CD14-positive monocyte (primary cell): Measurements from ENCODE around the gene HSPA12A. TPM values are rescaled to one million over a fixed set of nuclear protein-coding genes. Genes with fewer than 3 reads are reported as not detected.

Experiments
- DNase-seq, 3 donors: peaks; one replicate each; pipeline ENCODE4 v3.0.0-alpha.2; 2011 to 2022
- H2AFZ ChIP-seq: 2 replicates; pipeline ENCODE4 v1.6.0; 2012; ENCODE audit warnings: mild to moderate bottlenecking, low read depth, low read length, inconsistent platforms; ENCODE audit not compliant: insufficient read depth, poor library complexity, severe bottlenecking
- H3K27ac ChIP-seq, 2 donors: 1 replicate in 1 of 2; 2 replicates in 1 of 2; pipeline ENCODE4 v1.5.1; 2012 to 2013; ENCODE audit warnings: low read length in 2 of 2, control low read depth in 1 of 2, inconsistent platforms in 1 of 2, low read depth in 1 of 2, mild to moderate bottlenecking in 1 of 2
- H3K27me3 ChIP-seq, 2 donors: one replicate each; pipeline versions ENCODE4 v1.6.0 to v1.6.1; 2011 to 2013; ENCODE audit warnings: low read length in 2 of 2; ENCODE audit not compliant: control insufficient read depth in 2 of 2, insufficient read depth in 2 of 2
- H3K36me3 ChIP-seq, 2 donors: replicated peaks in 1 of 2; 1 replicate in 1 of 2; 2 replicates in 1 of 2; pipeline versions ENCODE4 v1.5.1 to v1.6.1; 2012 to 2013; ENCODE audit warnings: low read length in 2 of 2, control low read depth in 1 of 2, inconsistent platforms in 1 of 2, mild to moderate bottlenecking in 1 of 2; ENCODE audit not compliant: insufficient read depth in 2 of 2, control insufficient read depth in 1 of 2
- H3K4me1 ChIP-seq, 2 donors: 1 replicate in 1 of 2; 2 replicates in 1 of 2; pipeline versions ENCODE4 v1.5.1 to v1.6.1; 2012 to 2013; ENCODE audit warnings: low read length in 2 of 2, control low read depth in 1 of 2, inconsistent platforms in 1 of 2, mild to moderate bottlenecking in 1 of 2, moderate library complexity in 1 of 2; ENCODE audit not compliant: insufficient read depth in 2 of 2, control insufficient read depth in 1 of 2
- H3K4me2 ChIP-seq: replicated peaks from 2 replicates; pipeline ENCODE3; 2012; ENCODE audit warnings: low read length, moderate library complexity, mild to moderate bottlenecking; ENCODE audit not compliant: poor library complexity, severe bottlenecking; ENCODE audit errors: extremely low read depth
- H3K4me3 ChIP-seq, 3 experiments: fragments of 200-600 bp in 1 of 3; sonication (generic) in 1 of 3; replicated peaks in 1 of 3; 1 replicate in 2 of 3; 2 replicates in 1 of 3; pipeline ENCODE4 v1.5.1; 2011 to 2013; ENCODE audit warnings: low read length in 3 of 3, mild to moderate bottlenecking in 3 of 3, control low read depth in 2 of 3, low read depth in 2 of 3, inconsistent platforms in 1 of 3, moderate library complexity in 1 of 3
- H3K79me2 ChIP-seq: 2 replicates; pipeline ENCODE4 v1.6.0; 2012; ENCODE audit warnings: mild to moderate bottlenecking, control low read depth, inconsistent platforms, low read length, moderate library complexity; ENCODE audit not compliant: insufficient read depth
- H3K9ac ChIP-seq: 2 replicates; pipeline ENCODE4 v1.6.0; 2017; ENCODE audit warnings: low read length, mild to moderate bottlenecking; ENCODE audit not compliant: insufficient read depth, poor library complexity, severe bottlenecking
- H3K9me3 ChIP-seq, 2 donors: replicated peaks in 1 of 2; 1 replicate in 1 of 2; 2 replicates in 1 of 2; pipeline versions ENCODE4 v1.5.1 to v1.6.1; 2012 to 2013; ENCODE audit warnings: low read length in 2 of 2, control low read depth in 1 of 2; ENCODE audit not compliant: control insufficient read depth in 1 of 2, insufficient read depth in 1 of 2
- H4K20me1 ChIP-seq: 2 replicates; pipeline ENCODE4 v1.6.0; 2012; ENCODE audit warnings: mild to moderate bottlenecking, low read length, control low read depth, moderate library complexity; ENCODE audit not compliant: insufficient read depth
- H3K27ac Mint-ChIP-seq, 7 donors: one replicate each; pipeline ENCODE4 v1.8.0; 2020; ENCODE audit warnings: mild to moderate bottlenecking in 7 of 7, mixed read lengths in 7 of 7, moderate library complexity in 6 of 7, inconsistent platforms in 2 of 7
- H3K27me3 Mint-ChIP-seq, 3 donors: one replicate each; pipeline ENCODE4 v1.8.0; 2021 to 2022; ENCODE audit warnings: low read depth in 3 of 3, mild to moderate bottlenecking in 3 of 3, mixed read lengths in 3 of 3, moderate library complexity in 3 of 3, inconsistent platforms in 1 of 3
- H3K36me3 Mint-ChIP-seq, 2 donors: one replicate each; pipeline ENCODE4 v1.8.0; 2020; ENCODE audit warnings: mixed read lengths in 2 of 2, inconsistent platforms in 1 of 2, mild to moderate bottlenecking in 1 of 2
- H3K4me1 Mint-ChIP-seq: one replicate; pipeline ENCODE4 v1.8.0; 2020; ENCODE audit warnings: mild to moderate bottlenecking, mixed read lengths
- H3K4me3 Mint-ChIP-seq, 2 donors: one replicate each; pipeline ENCODE4 v1.8.0; 2020; ENCODE audit warnings: mild to moderate bottlenecking in 2 of 2, mixed read lengths in 2 of 2, moderate library complexity in 1 of 2
- H3K9me3 Mint-ChIP-seq, 7 donors: one replicate each; pipeline ENCODE4 v1.8.0; 2020 to 2022; ENCODE audit warnings: mixed read lengths in 7 of 7, mild to moderate bottlenecking in 6 of 7, moderate library complexity in 6 of 7, inconsistent platforms in 2 of 7
- WGBS: methylation state at CpG from one replicate; pipeline ENCODE4 v1.1.5; 2013; ENCODE audit warnings: missing lambda C conversion rate; ENCODE audit not compliant: insufficient coverage; 5-methylcytosine and 5-hydroxymethylcytosine counted together
- intact Hi-C, 2 donors: fragments of 100-400 bp; cut with micrococcal nuclease; formaldehyde crosslinking; loops; one replicate each; pipeline versions ENCODE4 v1.15.0 to v1.15.1; 2023
- polyA plus RNA-seq, 3 donors: library from polyadenylated mRNA; depleted of rRNA in 1 of 3; unstranded in 2 of 3; stranded (reverse) in 1 of 3; fragments of 300-500 nt in 2 of 3; fragments of >200 nt in 1 of 3; fragmentation: Illumina TruSeq in 2 of 3; gene quantifications; 1 replicate in 2 of 3; 2 replicates in 1 of 3; pipeline ENCODE4 v1.2.3, GENCODE V29; 2012 to 2021
- TF ChIP-seq, protein P1 (sequence below): fragments of 200-600 bp; IDR thresholded peaks from one replicate; pipeline ENCODE4 v1.8.0; 2022; ENCODE audit warnings: antibody characterized with exemption, mild to moderate bottlenecking

HSPA12A gene
- polyA plus RNA-seq, 3 donors = 0.01 TPM; not detected in 2

- no peak for DNase-seq
- no peak overlapping the region for H3K27ac Mint-ChIP-seq
- Histone ChIP-seq H3K79me2 (no peaks in the 10 kb centered on the region), H3K9me3 (no peaks in the 10 kb centered on the region), H3K4me3 (no peak overlapping the region), H3K27ac (no peak overlapping the region), H2AFZ (no peak overlapping the region), H3K36me3 (no peaks in the 10 kb centered on the region), H3K27me3 (peaks cover 0 to 9% of the 10 kb centered on the region in 2 donors), H3K4me1 (no peaks in the 10 kb centered on the region), H4K20me1 (no peaks in the 10 kb centered on the region), H3K4me2 (no peak overlapping the region), H3K9ac (no peak overlapping the region)
- H3K4me3 Mint-ChIP-seq = no peak overlapping the region
- H3K36me3 Mint-ChIP-seq = no peaks in the 10 kb centered on the region
- WGBS = 98% methylated on average over 4 of the region's 5 CpGs
- H3K4me1 Mint-ChIP-seq = no peaks in the 10 kb centered on the region
- peaks cover 18 to 31% (median 19%) of the 10 kb centered on the region in 3 donors for H3K27me3 Mint-ChIP-seq
- peaks cover 0 to 3% (median 0%) of the 10 kb centered on the region in 7 donors for H3K9me3 Mint-ChIP-seq
- TF ChIP-seq, protein P1, sequence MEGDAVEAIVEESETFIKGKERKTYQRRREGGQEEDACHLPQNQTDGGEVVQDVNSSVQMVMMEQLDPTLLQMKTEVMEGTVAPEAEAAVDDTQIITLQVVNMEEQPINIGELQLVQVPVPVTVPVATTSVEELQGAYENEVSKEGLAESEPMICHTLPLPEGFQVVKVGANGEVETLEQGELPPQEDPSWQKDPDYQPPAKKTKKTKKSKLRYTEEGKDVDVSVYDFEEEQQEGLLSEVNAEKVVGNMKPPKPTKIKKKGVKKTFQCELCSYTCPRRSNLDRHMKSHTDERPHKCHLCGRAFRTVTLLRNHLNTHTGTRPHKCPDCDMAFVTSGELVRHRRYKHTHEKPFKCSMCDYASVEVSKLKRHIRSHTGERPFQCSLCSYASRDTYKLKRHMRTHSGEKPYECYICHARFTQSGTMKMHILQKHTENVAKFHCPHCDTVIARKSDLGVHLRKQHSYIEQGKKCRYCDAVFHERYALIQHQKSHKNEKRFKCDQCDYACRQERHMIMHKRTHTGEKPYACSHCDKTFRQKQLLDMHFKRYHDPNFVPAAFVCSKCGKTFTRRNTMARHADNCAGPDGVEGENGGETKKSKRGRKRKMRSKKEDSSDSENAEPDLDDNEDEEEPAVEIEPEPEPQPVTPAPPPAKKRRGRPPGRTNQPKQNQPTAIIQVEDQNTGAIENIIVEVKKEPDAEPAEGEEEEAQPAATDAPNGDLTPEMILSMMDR = no peak
- intact Hi-C loops = no loop called here
Measured at GRCh38 chr10:116669080-116669479, 73.3 kb downstream of the HSPA12A start.

DNA sequence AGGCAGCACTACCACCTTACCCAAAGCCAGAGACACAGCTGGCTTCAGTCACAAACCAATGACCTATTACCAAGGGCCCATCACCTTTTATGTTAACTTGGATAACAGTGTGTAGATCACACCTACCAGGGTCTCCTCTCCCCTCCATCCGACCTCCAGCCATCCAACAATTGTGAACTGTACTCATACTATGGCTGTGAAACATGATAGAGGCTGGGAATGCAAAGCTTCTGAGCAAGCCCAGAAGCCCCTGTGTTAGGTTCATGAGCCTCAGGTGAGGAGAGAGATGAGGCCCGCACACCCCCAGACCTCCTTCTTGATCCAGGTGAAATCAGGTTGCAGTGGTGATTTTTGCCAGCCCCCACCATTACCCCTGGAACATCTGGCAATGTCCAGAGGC, 73.9 kb downstream of the HSPA12A start:
- H3K4me3 ChIP-seq = no peak overlapping the region
- TF ChIP-seq, protein P1 = no peak
- Mint-ChIP-seq H3K27me3 (peaks cover 18 to 29% (median 19%) of the 10 kb centered on the region in 3 donors), H3K4me1 (no peaks in the 10 kb centered on the region), H3K9me3 (peaks cover 0 to 3% (median 0%) of the 10 kb centered on the region in 7 donors), H3K4me3 (no peak overlapping the region), H3K36me3 (no peaks in the 10 kb centered on the region), H3K27ac (no peak overlapping the region)
- H3K9ac ChIP-seq = no peak overlapping the region
- WGBS = 100% methylated on average over 1 of the region's 2 CpGs
- no peak for DNase-seq
- no peak overlapping the region for H2AFZ ChIP-seq
- no peak overlapping the region for H3K4me2 ChIP-seq
- H4K20me1 ChIP-seq = no peaks in the 10 kb centered on the region
- H3K27me3 ChIP-seq = peaks cover 0 to 9% of the 10 kb centered on the region in 2 donors
- intact Hi-C loops = no loop called here
- no peak overlapping the region for H3K27ac ChIP-seq
- H3K79me2 ChIP-seq = no peaks in the 10 kb centered on the region
- H3K9me3 ChIP-seq = no peaks in the 10 kb centered on the region
- no peaks in the 10 kb centered on the region for H3K36me3 ChIP-seq
- H3K4me1 ChIP-seq = no peaks in the 10 kb centered on the region
